HG03175 (cell line): ENCODE results near the gene RALGAPA1.
"Not testable (repeated sequence)": the region's sequence is repeated elsewhere in the genome, so short reads cannot be mapped to it uniquely, and the experiment has no call there.

ENCODE experiments used
- ATAC-seq: cut with Tn5 transposase; IDR thresholded peaks from one replicate; pipeline ENCODE4 v1.9.1; 2021; ENCODE audit warnings: mild to moderate bottlenecking, moderate library complexity; ENCODE audit not compliant: unreplicated experiment

The RALGAPA1 gene

DNA sequence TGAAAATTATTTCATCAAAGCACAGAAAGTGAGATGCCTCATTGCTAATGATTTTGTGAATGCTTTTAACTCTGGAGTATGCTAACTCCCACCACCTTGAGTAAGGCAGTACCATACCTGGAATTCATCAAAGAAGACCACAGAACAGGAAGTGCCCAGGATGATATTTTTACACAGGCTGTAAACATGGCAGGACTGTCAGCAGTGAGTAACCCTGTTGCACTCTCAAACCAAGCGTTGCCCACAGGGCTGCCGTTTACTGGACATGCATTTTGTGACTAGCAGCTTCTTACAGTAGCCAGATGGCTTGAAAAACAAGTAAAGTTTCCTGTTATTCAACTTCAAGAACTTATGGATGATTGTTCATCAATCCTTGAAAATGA lies 42.4 kb downstream of the RALGAPA1 start:
- ATAC-seq = no peak

DNA sequence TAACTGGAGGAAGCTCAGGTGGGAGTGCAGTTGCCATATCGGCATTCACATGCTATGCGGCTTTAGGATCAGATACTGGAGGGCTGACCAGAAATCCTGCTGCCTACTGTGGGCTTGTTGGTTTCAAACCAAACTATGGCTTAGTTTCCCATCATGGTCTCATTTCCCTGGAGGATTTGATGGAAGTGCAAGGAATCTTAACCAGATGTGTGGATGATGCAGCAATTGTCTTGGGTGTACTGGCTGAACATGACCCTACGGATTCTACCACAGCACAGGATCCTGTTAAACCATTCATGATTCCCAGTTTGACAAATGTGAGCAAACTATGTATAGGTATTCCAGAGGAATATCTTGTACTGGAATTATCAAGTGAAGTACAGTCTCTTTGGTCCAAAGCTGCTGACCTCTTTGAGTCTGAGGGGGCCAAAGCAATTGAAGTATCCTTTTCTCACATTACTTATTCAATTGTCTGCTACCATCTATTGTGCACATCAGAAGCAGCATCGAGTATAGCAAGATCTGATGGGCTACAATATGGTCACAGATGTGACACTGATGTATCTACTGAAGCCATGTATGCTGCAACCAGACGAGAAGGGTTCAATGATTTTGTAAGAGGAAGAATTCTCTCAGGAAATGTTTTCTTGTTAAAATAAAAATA lies 42.9 kb downstream of the RALGAPA1 start:
- no peak for ATAC-seq

DNA sequence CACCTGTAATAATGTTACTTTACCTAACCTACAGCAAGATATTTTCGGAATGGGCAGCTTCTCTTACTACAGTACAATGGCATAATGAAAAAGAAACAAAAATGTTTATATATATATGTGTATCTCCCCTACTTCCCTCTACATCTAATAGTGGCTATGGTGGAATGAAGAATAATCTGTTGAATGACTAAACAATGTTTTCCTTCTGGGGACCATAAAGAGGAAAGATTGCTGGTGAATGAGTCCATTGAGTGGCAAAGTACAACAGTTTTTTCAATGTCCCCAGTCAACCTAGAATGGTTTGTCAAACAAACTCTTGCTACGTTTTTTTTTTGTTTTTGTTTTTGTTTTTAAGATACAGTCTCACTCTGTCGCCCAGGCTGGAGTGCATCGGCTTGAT lies 47.2 kb downstream of the RALGAPA1 start:
- no peak for ATAC-seq

DNA sequence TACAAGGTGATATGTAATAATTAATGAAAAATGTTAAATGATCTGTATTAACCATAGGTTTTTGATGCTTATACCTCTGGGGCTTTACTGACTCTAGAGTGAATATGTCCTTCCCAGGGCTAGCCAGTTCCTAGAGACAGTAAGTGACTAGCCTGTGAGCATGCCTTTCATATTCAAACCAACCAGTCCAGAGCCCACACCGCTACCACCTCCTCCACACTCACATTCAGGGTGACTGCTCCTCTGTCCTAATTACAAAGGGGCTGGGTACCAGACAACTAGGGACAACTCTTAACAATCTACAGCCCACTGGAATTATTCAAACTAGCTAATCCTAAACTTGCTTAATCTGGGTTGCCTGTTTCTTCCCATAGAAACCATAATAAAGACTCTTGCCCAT lies 49.0 kb downstream of the RALGAPA1 start:
- no peak for ATAC-seq

DNA sequence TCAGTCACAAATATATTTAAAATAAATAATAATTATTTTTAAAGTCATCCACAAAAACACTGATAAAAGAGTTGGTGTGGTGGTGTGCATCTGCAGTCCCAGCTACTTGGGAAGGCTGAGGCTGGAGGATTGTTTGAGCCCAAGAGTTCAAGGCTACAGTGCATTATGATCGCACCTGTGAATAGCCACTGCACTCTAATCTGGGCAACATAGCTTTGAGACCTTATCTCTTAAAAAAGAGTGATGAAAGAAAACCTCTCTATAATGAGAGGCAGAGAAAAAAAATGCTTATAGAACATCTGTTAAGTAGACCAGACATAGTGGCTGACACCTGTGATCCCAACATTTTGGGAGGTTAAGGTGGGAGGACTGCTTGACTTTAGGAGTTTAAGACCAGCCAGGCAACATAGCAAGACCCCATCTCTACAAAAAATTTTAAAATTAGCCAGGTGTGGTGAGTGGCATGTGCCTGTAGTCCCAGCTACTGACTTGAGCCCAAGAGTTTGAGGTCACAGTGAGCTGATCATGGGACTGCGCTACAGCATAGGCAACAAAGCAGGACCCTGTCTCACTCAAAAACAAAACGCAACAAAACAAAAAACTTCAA lies 50.5 kb downstream of the RALGAPA1 start:
- ATAC-seq = no peak

DNA sequence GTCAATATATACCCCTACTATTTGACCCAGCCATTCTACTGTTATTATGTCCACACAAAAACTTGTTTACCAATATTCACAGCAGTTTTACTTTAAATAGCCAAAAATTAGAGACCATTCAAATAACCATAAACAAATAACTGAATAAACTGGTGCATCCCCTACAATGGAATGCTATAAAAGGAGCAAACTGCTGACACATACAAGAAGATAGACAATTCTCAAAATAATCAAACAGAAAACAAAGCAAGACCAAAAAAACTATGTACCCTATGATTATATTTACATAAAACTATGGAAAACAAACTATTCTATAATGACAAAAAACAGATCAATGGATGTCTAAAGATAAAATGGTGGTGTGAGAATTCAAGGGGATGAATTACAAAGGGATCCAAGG lies 54.4 kb downstream of the RALGAPA1 start:
- no peak for ATAC-seq

DNA sequence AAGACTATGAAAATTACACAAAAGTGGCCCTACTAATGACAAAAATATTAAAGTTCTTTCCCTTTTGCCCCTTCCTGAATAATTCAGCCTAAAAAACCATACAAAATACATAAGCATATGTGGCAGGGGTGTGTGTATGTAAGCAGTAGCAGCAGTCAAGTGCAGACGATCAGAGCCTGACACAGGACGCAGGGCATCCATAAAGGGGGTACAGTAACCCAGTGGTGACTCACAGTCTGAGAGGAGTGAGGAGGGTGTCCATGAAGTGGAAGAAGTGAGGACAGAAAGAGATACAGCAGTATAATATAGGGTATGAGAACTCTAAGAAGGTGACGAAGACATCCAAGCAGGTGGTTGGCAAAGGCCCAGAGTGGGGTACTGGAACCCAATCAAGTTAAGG lies 56.7 kb downstream of the RALGAPA1 start:
- ATAC-seq = no peak

DNA sequence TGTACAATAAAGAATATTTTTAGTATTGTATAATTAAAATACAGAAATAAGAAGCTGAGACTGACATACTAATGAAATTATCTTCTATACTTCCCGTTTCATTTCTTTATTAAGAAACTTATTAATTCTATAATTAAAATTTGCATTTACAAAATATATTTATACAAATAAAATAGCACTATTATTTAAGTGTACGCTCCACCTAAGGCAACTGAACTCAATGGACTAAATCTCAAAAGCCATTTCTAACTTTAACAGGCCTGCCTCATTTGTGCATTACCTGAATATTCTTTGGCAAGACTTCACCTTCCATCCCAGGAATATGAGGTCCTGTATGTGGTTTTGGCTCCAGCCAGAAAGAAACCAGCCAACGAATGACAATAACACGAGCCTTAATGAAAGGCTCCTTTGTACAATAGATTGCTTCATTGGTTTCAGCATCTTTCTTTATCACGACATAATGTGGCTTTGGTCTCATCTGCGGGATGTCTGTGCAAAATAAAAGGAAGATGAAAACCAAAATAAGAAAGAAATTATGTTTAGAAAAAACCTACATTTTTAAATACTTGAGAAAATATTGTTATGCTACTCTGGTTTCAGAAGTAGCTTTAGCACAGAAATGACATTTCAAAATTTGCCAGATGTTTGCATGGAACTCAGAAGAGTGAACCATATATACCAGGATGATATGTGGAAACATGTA lies 58.7 kb downstream of the RALGAPA1 start:
- no peak for ATAC-seq

DNA sequence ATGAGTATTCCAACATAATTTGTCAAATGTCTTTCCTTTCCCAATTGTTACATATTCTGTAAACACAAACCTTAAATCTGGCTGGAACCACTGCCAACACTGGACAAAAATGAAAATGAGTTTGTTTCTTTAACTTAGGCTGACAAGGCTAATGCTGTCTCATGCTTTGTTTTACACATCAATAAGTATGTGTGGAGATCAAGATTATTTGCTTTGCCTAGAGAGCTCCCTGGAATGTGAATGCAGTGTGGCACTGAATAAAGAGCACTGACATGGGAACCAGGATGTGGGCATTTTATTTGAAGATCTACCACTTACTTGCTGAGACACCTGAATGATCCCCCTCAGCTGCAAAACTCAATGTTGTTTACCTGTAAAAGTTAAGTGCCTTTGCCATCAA lies 61.7 kb downstream of the RALGAPA1 start:
- ATAC-seq = no peak

DNA sequence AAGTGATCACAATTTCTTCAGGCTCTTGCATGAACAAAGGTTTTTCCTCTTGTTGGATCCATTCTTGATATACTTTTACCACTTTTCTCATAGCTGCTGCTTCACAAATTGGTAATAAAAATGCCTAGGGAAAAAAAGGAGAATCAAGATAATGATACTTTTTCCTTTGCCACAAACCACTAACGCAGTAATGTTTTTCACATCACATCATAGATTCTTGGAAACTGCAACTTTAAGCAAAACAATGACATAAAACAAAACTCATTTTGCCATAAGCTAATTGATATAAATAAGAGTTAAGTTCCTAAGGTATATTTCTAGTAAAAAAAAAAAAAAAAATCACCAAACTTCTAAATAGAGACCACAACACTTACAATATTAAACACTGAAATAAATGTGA lies 66.7 kb downstream of the RALGAPA1 start:
- ATAC-seq = no peak

DNA sequence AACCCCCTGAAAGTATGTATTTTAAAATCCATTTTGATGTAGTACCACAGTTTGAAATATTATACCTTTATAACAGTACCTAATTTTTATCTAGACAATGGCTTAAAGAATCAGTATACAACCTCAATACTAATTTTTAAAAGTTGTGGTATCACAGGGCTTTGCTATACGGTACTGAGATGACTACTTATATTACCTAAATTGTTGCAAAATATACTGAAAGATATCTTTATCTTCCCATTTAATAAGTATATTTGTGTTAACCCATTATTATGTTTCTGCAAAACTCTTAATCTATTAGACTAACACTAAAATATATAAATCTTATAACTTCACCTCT lies 67.1 kb downstream of the RALGAPA1 start:
- no peak for ATAC-seq

DNA sequence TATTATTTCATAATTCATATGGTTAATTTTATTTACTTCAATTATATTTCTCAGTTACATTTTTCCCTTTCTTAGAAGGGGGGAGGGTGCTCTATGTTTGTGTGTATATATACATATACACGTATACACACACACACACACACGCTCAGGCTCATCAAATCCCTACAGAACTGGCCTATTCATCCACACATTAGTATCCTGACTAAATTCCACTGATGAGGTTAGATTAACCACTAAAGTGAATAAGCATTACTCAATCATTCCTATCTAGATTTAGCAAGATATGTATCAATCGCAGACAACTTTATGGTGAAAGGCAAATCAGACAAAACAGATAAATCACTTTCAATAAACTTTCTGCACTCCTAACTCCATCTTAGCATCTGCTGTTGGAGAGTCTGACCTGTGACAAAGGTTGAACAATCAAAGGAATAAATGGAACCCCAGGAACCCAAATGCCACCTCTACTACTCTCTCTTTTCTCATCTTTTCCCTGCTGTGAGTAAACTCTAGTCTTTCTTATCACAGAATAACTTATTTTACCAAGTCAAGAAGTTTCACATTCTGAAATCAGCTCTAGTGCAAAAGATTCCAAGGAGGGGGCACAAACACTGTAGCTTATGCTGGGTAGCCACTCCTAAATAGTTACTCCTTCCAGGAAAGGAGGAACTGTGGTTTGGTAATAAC lies 67.6 kb downstream of the RALGAPA1 start:
- ATAC-seq = no peak

DNA sequence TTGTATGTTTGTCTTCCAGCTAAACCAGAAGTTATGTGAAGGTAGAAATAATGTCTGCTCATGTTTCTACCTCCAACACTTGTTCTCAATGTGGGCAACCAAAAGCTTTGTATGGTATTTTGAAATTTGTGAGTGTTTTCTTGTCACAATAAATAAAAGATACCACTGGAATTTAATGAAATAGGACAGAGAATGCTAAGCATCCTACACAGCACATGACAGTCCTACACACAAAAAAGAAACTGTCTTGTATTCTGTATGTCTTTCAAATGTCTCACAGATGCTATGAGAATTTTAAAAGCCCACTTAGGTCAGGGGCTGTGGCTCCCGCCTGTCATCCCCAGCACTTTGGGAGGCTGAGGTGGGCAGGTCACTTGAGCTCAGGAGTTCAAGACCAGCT lies 68.9 kb downstream of the RALGAPA1 start:
- no peak for ATAC-seq

DNA sequence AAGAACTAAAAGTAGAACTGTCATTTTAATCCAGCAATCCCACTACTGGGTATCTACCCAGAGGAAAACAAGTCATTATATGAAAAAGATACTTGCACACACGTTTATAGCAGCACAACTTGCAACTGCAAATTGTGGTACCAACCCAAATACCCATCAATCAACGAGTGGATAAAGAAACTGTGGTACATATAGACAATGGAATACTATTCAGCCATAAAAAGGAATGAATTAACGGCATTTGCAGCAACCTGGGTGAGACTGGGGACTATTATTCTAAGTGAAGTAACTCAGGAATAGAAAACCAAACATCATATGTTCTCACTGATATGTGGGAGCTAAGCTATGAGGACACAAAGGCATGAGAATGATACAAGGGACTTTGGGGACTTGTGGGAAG lies 73.9 kb downstream of the RALGAPA1 start:
- not testable (repeated sequence) for ATAC-seq

DNA sequence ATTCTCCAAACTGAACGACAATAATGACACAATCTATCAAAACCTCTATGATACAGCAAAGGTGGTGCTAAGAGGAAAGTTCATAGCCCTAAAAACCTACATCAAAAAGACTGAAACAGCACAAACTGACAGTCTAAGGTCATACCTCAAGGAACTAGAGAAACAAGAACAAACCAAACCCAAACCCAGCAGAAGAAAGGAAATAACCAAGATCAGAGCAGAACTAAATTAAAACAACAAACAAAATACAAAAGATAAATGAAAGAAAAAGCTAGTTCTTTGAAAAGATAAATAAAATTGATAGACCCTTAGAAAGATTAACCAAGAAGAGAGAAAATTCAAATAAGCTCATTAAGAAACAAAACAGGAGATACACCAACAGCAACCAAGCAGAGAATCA lies 75.6 kb downstream of the RALGAPA1 start:
- ATAC-seq = not testable (repeated sequence)

DNA sequence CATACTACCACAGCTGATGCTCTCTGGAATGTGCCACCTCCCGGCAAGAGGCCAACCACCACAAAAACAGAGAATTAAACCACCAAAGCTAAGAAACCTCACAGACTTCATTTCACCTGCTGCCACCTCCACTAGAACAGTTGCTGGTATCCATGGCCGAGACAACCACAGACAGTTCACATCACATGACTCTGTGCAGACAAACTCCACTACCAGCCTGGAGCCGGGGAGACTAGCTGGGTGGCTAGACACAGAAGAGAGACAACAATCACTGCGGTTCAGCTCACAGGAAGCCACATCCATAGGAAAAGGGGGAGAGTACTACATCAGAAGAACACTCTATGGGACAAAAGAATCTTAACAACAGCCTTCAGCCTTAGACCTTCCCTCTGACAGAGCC lies 78.2 kb downstream of the RALGAPA1 start:
- ATAC-seq = no peak

DNA sequence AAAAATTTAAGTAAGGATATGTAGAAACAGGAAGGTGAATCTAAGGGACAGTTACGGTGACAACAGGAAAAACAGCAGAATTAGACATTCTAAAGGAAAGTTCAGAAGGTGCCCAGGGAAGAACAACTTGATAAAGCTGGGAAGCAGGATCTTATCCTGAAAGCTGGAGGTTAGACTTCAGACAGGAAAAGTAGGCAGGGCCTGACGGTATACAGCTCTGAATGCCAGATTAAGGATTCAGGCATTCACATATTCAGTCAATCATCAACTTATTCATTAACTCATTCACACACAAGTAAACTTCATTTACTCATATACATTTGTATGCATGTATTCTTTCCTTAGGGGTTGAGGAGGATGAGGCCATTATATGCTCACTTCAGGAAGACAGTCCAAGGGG lies 81.3 kb downstream of the RALGAPA1 start:
- no peak for ATAC-seq

DNA sequence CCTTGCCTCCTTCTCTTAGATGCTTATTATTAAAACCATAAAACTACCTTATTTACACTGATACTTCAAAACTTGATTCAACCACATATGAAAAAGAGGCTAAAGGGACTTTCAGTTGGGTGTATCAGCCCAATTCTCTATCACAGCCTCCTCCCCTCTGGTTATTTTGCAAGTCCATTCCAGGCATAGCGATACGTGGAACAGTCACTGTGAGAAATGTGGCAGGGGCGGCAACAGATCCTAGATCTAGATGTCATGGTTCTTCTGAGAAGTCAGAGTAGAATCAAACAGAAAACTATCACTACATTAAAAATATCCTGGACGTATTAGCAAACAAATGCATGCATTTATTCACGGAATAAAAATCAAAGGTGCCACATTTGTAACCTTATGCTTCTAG lies 83.2 kb downstream of the RALGAPA1 start:
- no peak for ATAC-seq

DNA sequence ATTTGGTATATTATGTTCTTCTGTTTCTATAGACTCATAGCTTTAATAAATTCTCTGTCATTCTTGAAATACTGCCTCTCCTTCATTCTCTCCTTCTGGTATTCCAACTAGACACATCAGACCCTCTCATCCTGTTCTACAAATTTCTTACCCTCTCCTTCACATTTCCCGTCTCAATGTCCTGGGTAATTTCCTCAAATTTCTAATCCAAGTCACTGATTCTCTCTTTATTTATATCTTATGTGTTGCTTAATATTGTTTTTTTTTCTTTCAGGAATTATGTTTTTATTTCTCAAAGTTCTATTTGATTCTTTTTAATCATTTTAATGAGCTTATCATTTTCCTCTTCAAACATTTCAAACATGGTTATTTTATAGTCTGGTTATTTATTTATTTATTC lies 94.0 kb downstream of the RALGAPA1 start:
- ATAC-seq = no peak

DNA sequence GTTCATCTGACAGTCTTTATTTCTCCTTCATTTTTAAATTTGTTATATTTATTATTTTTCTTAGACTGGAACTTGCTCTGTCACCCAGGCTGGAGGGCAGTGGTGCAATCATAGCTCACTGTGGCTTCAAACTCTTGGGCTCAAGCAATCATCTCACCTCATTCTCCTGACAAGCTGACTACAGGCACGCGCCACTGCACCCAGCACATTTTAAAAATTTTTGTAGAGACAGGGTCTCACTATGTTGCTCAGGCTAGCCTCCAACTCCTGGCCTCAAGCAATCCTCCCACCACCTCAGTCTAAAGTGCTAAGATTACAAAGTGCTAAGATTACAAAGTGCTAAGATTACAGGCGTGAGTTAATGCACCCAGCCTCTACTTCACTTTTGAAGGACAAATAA lies 96.6 kb downstream of the RALGAPA1 start:
- ATAC-seq = no peak

DNA sequence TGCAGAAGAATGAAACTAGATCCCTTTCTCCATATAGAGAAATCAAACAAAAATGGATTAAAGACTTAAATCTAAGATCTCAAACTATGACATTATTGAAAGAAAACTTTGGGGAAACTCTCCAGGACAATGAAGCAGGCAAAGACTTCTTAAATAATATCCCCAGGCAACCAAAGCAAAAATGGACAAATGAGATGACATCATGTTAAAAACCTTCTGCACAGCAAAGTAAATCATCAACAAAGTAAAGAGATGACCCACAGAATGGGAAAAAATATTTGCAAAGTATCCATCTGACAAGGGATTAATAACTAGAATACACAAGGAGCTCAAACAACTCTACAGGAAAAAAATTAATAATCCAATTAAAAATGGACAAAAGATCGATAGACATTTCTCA lies 101.0 kb downstream of the RALGAPA1 start:
- ATAC-seq = no peak

DNA sequence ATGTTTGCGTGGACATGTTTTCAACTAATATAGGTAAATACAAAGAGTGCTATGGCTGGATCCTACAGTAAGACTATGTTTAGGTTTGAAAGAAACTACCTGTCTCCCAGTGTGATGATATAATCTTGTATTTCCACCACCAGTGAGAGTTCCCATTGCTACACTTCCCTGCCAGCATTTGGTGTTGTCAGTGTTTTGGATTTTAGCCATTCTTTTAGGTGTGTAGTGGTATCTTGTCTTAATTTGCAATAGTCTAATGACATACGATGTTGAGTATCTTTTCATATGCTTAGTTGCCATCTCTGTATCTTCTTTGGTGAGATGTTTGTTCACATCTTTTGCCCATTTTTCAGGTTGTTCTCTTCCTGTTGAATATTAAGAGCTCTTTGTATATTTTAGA lies 103.5 kb downstream of the RALGAPA1 start:
- no peak for ATAC-seq
